Liver (tissue), 3 donors: ENCODE measurements around the gene SFXN5.

Experiments
- EGR1 ChIP-seq, 2 donors: IDR thresholded peaks; 2 replicates each; pipeline ENCODE4 v1.6.1; 2016 to 2018; ENCODE audit warnings: antibody characterized with exemption in 2 of 2, low read depth in 2 of 2
- FOXA1 ChIP-seq: IDR thresholded peaks from 2 replicates; pipeline ENCODE4 v1.6.1; 2016; ENCODE audit warnings: antibody characterized with exemption
- FOXA2 ChIP-seq: IDR thresholded peaks from 2 replicates; pipeline ENCODE4 v1.6.1; 2016; ENCODE audit warnings: antibody characterized with exemption
- HNF4G ChIP-seq: IDR thresholded peaks from 2 replicates; pipeline ENCODE4 v1.6.1; 2016; ENCODE audit warnings: antibody characterized with exemption
- RAD21 ChIP-seq, 2 donors: IDR thresholded peaks; 2 replicates each; pipeline ENCODE4 v1.6.1; 2016; ENCODE audit warnings: antibody characterized with exemption in 2 of 2, mild to moderate bottlenecking in 2 of 2
- SP1 ChIP-seq: IDR thresholded peaks from 2 replicates; pipeline ENCODE4 v1.6.1; 2018; ENCODE audit warnings: antibody characterized with exemption, mild to moderate bottlenecking
- TAF1 ChIP-seq: conservative IDR thresholded peaks from 2 replicates; pipeline ENCODE4 v1.6.1; 2016; ENCODE audit warnings: antibody characterized with exemption, mild to moderate bottlenecking
- YY1 ChIP-seq: IDR thresholded peaks from 2 replicates; pipeline ENCODE4 v1.6.1; 2016; ENCODE audit warnings: antibody characterized with exemption, mild to moderate bottlenecking
- TF ChIP-seq, protein P1 (sequence below): fragments of 150-350 bp; IDR thresholded peaks from 2 replicates; pipeline ENCODE4 v1.5.1; 2017; ENCODE audit warnings: improper control_type of control experiment, low read depth, low read length; ENCODE audit not compliant: missing input control
- TF ChIP-seq, protein P2 (sequence below): IDR thresholded peaks from 2 replicates; pipeline ENCODE4 v1.6.1; 2016; ENCODE audit warnings: antibody characterized with exemption
- TF ChIP-seq, protein P3 (sequence below): IDR thresholded peaks from 2 replicates; pipeline ENCODE4 v1.6.1; 2016; ENCODE audit warnings: antibody characterized with exemption
- TF ChIP-seq, protein P4 (sequence below): IDR thresholded peaks from 2 replicates; pipeline ENCODE4 v1.6.1; 2016; ENCODE audit warnings: antibody characterized with exemption, mild to moderate bottlenecking
- TF ChIP-seq, protein P5 (sequence below): IDR thresholded peaks from 2 replicates; pipeline ENCODE4 v1.6.1; 2016; ENCODE audit warnings: antibody characterized with exemption
- donor health status: healthy.
- donor health status: healthy.

DNA sequence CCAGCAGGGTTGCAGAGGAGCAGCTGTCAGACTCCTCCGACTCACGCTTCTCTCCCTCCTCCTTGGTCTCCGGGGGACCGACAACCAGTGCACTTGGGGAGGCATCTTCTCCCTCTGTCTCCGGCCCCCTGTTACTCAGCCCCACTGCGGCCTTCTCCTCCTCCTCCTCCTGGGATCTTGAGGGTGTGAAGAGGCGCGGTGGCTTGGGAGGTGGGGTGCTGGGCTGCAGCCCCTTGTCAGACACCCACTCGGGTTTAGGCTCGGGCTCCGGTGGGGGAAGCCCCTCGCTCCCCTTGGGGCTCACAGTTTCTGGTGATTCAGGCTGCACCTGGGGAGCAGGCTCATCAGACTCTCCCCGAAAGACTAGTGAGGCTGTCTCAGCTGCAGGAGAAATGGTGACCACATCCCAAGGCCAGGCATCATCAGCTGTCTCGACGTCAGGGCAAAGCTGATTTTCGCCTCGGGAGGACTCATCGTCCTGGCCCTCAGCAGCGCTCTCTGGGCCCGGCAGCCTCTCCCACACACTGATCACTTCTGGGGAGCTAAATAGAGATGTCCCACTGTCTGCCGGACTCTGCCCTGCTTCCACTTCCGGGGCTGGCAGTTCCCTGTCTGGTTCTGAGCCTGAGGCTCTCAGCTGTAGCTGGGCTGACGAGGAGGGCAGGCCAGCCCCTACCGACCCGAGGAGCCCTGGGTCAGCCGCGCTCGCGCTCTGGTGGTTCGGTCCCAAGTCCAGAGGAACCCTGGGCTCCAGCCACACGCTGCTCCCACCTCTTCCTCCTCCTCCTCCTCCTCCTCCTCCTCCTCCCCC, 9.0 kb upstream of the SFXN5 start:
- TF ChIP-seq, protein P1, sequence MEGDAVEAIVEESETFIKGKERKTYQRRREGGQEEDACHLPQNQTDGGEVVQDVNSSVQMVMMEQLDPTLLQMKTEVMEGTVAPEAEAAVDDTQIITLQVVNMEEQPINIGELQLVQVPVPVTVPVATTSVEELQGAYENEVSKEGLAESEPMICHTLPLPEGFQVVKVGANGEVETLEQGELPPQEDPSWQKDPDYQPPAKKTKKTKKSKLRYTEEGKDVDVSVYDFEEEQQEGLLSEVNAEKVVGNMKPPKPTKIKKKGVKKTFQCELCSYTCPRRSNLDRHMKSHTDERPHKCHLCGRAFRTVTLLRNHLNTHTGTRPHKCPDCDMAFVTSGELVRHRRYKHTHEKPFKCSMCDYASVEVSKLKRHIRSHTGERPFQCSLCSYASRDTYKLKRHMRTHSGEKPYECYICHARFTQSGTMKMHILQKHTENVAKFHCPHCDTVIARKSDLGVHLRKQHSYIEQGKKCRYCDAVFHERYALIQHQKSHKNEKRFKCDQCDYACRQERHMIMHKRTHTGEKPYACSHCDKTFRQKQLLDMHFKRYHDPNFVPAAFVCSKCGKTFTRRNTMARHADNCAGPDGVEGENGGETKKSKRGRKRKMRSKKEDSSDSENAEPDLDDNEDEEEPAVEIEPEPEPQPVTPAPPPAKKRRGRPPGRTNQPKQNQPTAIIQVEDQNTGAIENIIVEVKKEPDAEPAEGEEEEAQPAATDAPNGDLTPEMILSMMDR, result no peak
- TF ChIP-seq, protein P2, sequence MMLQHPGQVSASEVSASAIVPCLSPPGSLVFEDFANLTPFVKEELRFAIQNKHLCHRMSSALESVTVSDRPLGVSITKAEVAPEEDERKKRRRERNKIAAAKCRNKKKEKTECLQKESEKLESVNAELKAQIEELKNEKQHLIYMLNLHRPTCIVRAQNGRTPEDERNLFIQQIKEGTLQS, result no peak
- TF ChIP-seq, protein P3, sequence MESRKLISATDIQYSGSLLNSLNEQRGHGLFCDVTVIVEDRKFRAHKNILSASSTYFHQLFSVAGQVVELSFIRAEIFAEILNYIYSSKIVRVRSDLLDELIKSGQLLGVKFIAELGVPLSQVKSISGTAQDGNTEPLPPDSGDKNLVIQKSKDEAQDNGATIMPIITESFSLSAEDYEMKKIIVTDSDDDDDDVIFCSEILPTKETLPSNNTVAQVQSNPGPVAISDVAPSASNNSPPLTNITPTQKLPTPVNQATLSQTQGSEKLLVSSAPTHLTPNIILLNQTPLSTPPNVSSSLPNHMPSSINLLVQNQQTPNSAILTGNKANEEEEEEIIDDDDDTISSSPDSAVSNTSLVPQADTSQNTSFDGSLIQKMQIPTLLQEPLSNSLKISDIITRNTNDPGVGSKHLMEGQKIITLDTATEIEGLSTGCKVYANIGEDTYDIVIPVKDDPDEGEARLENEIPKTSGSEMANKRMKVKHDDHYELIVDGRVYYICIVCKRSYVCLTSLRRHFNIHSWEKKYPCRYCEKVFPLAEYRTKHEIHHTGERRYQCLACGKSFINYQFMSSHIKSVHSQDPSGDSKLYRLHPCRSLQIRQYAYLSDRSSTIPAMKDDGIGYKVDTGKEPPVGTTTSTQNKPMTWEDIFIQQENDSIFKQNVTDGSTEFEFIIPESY, result no peak
- TF ChIP-seq, protein P4, sequence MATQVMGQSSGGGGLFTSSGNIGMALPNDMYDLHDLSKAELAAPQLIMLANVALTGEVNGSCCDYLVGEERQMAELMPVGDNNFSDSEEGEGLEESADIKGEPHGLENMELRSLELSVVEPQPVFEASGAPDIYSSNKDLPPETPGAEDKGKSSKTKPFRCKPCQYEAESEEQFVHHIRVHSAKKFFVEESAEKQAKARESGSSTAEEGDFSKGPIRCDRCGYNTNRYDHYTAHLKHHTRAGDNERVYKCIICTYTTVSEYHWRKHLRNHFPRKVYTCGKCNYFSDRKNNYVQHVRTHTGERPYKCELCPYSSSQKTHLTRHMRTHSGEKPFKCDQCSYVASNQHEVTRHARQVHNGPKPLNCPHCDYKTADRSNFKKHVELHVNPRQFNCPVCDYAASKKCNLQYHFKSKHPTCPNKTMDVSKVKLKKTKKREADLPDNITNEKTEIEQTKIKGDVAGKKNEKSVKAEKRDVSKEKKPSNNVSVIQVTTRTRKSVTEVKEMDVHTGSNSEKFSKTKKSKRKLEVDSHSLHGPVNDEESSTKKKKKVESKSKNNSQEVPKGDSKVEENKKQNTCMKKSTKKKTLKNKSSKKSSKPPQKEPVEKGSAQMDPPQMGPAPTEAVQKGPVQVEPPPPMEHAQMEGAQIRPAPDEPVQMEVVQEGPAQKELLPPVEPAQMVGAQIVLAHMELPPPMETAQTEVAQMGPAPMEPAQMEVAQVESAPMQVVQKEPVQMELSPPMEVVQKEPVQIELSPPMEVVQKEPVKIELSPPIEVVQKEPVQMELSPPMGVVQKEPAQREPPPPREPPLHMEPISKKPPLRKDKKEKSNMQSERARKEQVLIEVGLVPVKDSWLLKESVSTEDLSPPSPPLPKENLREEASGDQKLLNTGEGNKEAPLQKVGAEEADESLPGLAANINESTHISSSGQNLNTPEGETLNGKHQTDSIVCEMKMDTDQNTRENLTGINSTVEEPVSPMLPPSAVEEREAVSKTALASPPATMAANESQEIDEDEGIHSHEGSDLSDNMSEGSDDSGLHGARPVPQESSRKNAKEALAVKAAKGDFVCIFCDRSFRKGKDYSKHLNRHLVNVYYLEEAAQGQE, result no peak
- TF ChIP-seq YY1 (no peak), EGR1 (IDR thresholded peaks at IDR 0.05; ENCODE audit: low read depth in 2 of 2) (no peak), FOXA1 (no peak), SP1 (no peak), FOXA2 (no peak), HNF4G (no peak), RAD21 (IDR thresholded peaks at IDR 0.05) (no peak), TAF1 (no peak)
- TF ChIP-seq, protein P5, sequence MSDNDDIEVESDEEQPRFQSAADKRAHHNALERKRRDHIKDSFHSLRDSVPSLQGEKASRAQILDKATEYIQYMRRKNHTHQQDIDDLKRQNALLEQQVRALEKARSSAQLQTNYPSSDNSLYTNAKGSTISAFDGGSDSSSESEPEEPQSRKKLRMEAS, result no peak
